IPS-18a (cell line): ENCODE measurements around the gene TKT.
"Not testable (repeated sequence)": the region's sequence is repeated elsewhere in the genome, so short reads cannot be mapped to it uniquely, and the experiment has no call there.

Source experiments
- H3K27ac ChIP-seq: one replicate; pipeline ENCODE4 v1.5.1; 2013; ENCODE audit warnings: low read length
- H3K27me3 ChIP-seq: one replicate; pipeline ENCODE4 v1.6.1; 2013; ENCODE audit warnings: mild to moderate bottlenecking, low read length; ENCODE audit not compliant: control insufficient read depth, insufficient read depth
- H3K36me3 ChIP-seq: one replicate; pipeline ENCODE4 v1.6.1; 2013; ENCODE audit warnings: low read depth, low read length; ENCODE audit not compliant: control insufficient read depth
- H3K4me1 ChIP-seq: one replicate; pipeline ENCODE4 v1.6.1; 2013; ENCODE audit warnings: low read depth, low read length; ENCODE audit not compliant: control insufficient read depth
- H3K4me3 ChIP-seq: one replicate; pipeline ENCODE4 v1.5.1; 2013; ENCODE audit warnings: low read length
- H3K9ac ChIP-seq: one replicate; pipeline ENCODE4 v1.6.1; 2013; ENCODE audit warnings: mild to moderate bottlenecking, low read length, moderate library complexity
- H3K9me3 ChIP-seq: one replicate; pipeline ENCODE4 v1.6.1; 2013; ENCODE audit warnings: low read depth, low read length; ENCODE audit not compliant: control insufficient read depth

The TKT gene

DNA sequence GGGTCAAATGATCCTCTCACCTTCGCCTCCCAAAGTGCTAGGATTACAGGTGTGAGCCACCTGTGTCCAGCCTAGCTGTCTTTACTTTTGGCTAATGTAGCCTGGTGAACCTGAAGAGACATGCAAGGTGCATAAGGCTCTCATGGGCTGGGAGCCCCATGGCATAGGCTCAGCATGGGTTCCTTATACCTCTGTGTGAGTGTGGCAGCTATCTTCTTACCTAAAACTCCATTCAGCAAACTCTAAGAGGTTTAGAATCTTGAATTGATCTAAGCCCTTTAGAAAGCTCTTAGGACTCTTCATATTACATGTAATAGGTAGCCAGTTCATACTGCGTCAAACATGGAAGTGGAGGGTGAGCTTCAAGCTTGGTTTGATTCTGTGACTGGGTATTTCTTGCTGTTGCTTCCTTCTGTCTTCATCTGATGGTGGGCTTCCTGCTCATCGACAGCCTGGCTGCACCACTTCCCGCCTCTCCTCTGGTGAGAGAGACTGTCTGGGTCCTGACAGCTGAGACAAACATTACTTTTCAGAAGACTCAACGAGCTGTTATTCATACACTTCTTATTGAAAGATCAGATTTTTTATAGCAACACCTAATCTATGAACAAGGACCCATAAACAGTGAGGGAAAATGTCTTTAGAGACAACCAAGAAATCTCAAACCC is 19.2 kb upstream of the TKT start:
- no peaks in the 10 kb centered on the region for H3K9me3 ChIP-seq
- no peak overlapping the region for H3K9ac ChIP-seq
- no peaks in the 10 kb centered on the region for H3K36me3 ChIP-seq
- H3K4me1 ChIP-seq: peaks cover 17% of the 10 kb centered on the region
- H3K27me3 ChIP-seq: no peaks in the 10 kb centered on the region
- no peak overlapping the region for H3K4me3 ChIP-seq
- H3K27ac ChIP-seq: no peak overlapping the region

DNA sequence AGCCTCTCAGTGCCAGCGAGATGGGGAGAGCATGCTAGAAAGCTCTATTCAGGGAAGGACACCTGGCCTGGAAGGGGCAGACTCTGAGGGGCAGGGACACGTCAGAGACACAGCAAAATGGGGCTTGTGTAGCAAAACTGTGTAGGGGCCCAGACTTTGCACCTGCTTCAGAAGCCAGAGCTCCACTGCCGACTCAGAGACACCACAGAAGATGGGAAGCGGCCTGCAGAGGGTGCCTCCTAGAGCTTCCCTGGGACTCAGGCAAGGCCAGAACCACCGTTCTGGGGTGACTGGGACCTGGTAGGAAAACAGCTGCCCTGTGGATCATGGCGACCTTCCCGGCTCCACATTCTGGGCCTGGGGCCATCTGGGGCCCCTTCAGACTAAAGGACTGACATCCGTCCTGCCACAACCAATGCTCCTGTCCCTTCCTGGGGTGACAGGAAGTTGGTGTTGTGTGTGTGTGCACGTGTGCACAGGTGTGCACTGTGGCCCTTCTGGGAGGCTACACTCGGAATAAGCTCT is 17.4 kb upstream of the TKT start:
- Histone ChIP-seq H3K27me3 (no peaks in the 10 kb centered on the region), H3K36me3 (no peaks in the 10 kb centered on the region), H3K27ac (no peak overlapping the region), H3K4me1 (peaks cover 18% of the 10 kb centered on the region), H3K4me3 (no peak overlapping the region), H3K9ac (no peak overlapping the region), H3K9me3 (no peaks in the 10 kb centered on the region)

DNA sequence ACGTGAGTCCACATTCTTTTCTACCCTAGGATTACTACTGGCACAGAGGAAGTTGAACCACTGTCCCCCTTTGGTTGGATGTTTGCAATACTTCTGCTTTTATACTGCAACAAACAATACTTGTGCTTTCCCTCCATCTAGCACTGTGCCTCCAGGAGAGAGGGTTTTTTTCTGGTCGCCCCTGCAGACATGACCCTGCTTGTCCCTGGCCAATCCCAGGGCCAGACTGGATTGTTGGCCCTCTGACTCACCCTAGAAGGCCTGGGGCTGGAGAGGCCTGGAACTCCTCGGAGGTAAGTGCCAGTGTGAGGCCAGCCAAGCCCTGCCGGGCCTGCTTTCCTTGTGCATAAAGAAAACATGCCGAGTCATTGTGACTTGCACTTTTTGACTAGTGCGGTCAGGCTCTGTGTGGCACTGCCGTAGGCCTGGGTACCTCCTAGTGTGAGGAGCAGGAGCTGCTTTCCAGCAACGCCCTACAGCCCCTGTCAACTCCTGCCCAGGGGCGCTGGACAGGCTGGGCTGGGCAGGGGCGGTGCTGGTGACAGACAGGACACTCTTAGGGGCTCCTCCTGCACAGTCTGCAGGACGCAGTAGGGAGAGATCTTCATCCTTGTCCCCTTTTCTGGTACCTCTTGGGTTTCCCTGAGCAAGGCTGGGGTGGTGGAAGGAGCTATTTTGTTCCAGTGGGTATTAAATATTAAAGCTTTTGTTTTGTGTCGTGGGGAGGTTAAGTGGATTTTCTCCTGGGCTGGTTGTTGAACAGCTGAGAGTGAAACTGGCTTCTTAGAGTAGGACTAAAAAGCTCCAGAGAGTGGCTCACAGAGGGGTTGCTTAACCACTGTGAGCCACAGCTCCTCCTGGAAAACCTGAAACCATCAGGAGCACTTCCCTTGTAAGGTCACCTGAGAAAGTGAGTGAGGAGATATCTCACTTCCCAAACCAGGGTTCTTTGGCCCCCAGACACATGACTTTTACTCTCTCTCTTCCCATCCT is 14.4 kb upstream of the TKT start:
- Histone ChIP-seq H3K9ac (peak overlapping the region; percentile 51), H3K9me3 (no peaks in the 10 kb centered on the region), H3K36me3 (no peaks in the 10 kb centered on the region), H3K27me3 (no peaks in the 10 kb centered on the region), H3K4me3 (no peak overlapping the region), H3K27ac (peak overlapping the region; percentile 76), H3K4me1 (peaks cover 19% of the 10 kb centered on the region)

DNA sequence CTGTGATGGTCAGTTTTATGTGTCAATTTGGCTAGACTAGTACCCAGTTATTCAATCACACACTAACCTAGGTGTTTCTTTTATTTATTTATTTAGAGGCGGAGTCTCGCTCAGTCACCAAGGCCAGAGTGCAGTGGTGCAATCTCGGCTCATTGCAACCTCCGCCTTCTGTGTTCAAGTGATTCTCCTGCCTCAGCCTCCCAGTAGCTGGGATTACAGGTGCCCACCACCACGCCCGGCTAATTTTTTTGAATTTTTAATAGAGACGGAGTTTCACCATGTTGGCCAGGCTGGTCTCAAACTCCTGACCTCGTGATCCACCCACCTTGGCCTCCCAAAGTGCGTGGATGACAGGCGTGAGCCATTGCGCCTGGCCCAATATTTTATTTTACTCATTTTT is 13.4 kb upstream of the TKT start:
- H3K9ac ChIP-seq, H3K9me3 ChIP-seq, H3K36me3 ChIP-seq, H3K4me3 ChIP-seq, H3K27me3 ChIP-seq, H3K27ac ChIP-seq: not testable (repeated sequence)
- peaks cover 22% of the 10 kb centered on the region for H3K4me1 ChIP-seq

DNA sequence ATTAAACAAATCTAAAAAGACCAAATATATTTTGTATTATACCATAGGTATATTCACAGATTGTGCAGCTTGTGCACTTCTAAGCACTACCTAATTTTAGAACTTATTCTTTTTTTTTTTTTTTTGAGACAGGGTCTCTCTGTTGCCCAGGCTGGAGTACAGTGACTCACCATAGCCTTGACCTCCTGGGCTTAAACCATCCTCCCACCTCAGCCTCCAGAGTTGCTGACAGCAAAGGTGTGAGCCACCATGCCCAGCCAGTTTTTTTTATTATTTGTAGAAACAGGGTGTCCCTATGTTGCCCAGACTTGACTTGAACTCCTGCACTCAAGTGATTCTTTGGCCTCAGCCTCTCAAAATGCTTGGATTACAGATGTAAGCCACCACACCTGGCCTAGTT is 11.9 kb upstream of the TKT start:
- Histone ChIP-seq H3K4me3 (no peak overlapping the region), H3K9me3 (no peaks in the 10 kb centered on the region), H3K27me3 (no peaks in the 10 kb centered on the region), H3K36me3 (no peaks in the 10 kb centered on the region), H3K4me1 (peaks cover 22% of the 10 kb centered on the region), H3K27ac (no peak overlapping the region), H3K9ac (no peak overlapping the region)

DNA sequence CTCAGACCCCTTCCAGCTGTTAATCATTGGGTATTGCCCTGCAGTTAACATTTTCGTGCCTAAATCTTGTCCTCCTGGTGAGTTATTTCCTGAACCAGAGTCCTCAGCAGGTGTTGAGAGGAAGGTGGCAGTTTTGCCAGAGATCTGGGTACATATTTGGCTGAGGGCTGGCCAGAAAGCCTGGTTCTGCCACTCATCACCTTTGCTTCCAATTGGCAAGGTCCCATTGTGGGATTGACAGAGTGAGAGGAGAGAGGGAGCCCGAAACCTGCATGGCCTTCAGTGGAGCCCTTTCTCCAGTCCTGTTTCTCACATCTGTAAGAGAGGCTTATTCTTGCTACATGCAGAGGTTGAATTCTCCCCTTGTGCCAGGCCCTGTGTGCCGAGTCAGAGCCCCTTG is 8.9 kb upstream of the TKT start:
- no peak overlapping the region for H3K4me3 ChIP-seq
- H3K27ac ChIP-seq: no peak overlapping the region
- peaks cover 18% of the 10 kb centered on the region for H3K4me1 ChIP-seq
- no peak overlapping the region for H3K9ac ChIP-seq
- H3K27me3 ChIP-seq: no peaks in the 10 kb centered on the region
- H3K36me3 ChIP-seq: no peaks in the 10 kb centered on the region
- no peaks in the 10 kb centered on the region for H3K9me3 ChIP-seq

DNA sequence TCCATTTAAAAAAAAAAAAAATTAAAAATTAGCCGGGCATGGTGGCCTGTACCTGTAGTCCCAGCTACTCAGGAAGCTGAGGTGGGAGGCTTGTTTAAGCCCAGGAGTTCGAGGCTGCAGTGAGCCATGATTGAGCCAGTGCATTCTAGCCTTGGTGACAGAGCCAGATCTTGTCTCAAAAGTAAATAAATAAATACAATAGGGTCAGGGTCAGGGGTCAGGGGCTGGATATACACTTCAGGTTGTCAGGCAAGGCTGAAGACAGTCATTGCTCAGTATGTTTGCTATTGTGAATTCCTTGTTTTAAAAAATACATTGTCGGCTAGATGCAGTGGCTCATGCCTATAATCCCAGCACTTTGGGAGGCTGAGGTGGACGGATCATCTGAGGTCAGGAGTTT is 8.1 kb upstream of the TKT start:
- no peak overlapping the region for H3K27ac ChIP-seq
- H3K9ac ChIP-seq: no peak overlapping the region
- no peak overlapping the region for H3K4me3 ChIP-seq
- H3K27me3 ChIP-seq: no peaks in the 10 kb centered on the region
- H3K36me3 ChIP-seq: no peaks in the 10 kb centered on the region
- H3K4me1 ChIP-seq: peaks cover 23% of the 10 kb centered on the region
- H3K9me3 ChIP-seq: no peaks in the 10 kb centered on the region

DNA sequence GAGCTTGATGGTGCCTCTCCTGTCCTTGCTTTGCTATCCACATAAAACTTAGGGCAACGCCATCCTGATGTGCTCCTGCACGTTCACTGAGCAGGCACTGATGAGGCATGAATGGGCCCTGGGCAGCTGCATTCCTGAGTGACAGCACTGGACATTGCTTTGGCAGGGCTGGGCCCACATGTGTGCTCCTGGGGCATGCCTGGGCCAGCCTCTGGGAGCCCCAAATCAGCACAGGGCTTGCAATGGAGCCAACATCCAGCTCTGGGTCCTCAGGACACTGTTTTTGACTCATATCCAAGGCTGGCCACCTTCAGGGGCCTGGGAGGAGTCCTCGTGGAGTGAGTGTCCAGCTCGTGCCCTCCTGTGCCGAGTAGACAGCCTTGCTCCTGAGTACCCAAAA is 5.9 kb upstream of the TKT start:
- no peaks in the 10 kb centered on the region for H3K36me3 ChIP-seq
- H3K27me3 ChIP-seq: no peaks in the 10 kb centered on the region
- H3K9ac ChIP-seq: no peak overlapping the region
- no peak overlapping the region for H3K4me3 ChIP-seq
- H3K9me3 ChIP-seq: no peaks in the 10 kb centered on the region
- H3K27ac ChIP-seq: no peak overlapping the region
- H3K4me1 ChIP-seq: peaks cover 32% of the 10 kb centered on the region

DNA sequence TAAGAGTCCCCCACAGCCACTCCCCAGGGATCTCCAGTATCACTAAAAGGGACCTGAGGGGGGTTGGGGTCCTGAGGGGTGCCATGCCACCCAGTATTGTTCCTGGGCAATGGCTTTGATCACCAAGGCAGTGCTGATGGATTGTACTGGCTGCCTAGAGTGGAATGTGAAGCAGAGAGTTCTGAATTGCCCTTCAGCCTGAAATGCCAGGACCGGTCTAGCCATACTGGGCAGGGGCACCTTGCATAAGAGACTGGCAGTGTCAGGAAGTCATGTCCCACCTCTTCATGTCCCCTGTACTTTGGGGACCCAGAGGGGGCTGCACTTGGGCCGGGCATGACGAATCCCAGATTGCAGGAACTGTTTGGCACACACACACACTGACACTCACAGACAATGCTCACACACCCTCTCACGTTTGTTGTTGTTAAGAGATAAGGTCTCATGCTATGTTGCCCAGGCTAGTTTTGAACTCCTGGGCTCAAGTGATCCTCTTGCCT is 4.5 kb upstream of the TKT start:
- Histone ChIP-seq H3K27ac (peak overlapping the region; percentile 78), H3K4me3 (no peak overlapping the region), H3K4me1 (peaks cover 27% of the 10 kb centered on the region)

DNA sequence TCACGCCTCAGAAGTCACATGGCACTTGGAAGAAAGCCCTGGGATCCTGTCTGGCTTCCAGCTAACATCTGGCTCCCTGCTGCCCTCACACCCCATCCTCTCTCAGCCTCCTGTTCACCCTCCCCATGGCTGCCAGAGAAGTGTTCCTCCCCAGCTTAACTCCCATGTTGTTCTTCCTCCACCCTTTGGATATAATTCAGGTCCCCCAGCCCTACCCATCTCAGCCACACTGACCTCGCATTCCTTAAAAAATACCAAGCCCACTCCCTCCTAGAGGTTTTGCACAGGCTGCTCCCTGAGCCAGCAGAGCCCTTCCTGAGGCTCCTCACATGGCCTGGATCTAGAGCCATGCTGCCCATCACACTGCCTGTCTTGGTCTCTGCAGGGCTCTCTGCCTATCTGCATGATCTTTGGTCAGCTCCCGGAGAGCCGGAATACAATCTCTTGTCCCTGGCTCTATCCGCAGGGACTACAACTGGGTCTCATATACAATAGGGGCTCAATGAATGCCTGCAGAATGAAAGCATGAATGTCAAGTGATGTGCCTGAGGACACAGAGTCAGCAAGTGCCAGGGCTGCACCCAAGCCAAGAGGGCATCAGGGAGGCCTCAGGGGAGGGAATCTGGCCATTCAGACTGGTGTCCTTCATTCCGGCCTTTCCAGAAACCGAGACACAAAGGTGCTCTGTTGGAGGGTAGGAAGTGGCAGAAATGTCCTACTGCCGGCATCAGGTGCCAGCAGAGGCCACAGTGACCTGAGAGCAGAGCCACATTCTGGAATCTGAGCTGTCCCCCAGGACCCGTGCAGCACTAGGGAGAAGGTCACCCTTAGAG is 3.8 kb upstream of the TKT start:
- H3K36me3 ChIP-seq: no peaks in the 10 kb centered on the region
- peak overlapping the region; percentile 18 for H3K4me3 ChIP-seq
- H3K4me1 ChIP-seq: peaks cover 22% of the 10 kb centered on the region
- H3K27me3 ChIP-seq: no peaks in the 10 kb centered on the region
- H3K27ac ChIP-seq: peak overlapping the region; percentile 78
- H3K9ac ChIP-seq: peak overlapping the region; percentile 43
- no peaks in the 10 kb centered on the region for H3K9me3 ChIP-seq

More for the DNA sequence above, 4.5 kb upstream of the TKT start:
- no peaks in the 10 kb centered on the region for H3K36me3 ChIP-seq
- H3K9me3 ChIP-seq: no peaks in the 10 kb centered on the region
- H3K27me3 ChIP-seq: no peaks in the 10 kb centered on the region
- H3K9ac ChIP-seq: no peak overlapping the region
